Spleen (tissue), 11 donors: Measurements from ENCODE around the gene FHL2. TPM values are rescaled to one million over a fixed set of nuclear protein-coding genes. Genes with fewer than 3 reads are reported as not detected.

Experiments used
- DNase-seq: peaks from one replicate; pipeline ENCODE4 v3.0.0-alpha.2; 2020
- H3K27ac ChIP-seq, 8 donors: fragments of 200-600 bp; sonication (generic) in 7 of 8; 1 replicate in 4 of 8; 2 replicates in 4 of 8; pipeline versions ENCODE4 v1.5.0 to v1.8.0; 2016 to 2021; ENCODE audit warnings: inconsistent platforms in 4 of 8, mild to moderate bottlenecking in 4 of 8, moderate library complexity in 1 of 8
- H3K27me3 ChIP-seq, 7 donors: fragments of 200-600 bp; sonication (generic) in 6 of 7; replicated peaks in 1 of 7; 1 replicate in 4 of 7; 2 replicates in 3 of 7; pipeline versions ENCODE4 v1.5.0 to v1.8.0; 2016 to 2021; ENCODE audit warnings: inconsistent platforms in 3 of 7, mild to moderate bottlenecking in 1 of 7
- H3K36me3 ChIP-seq, 6 donors: fragments of 200-600 bp; sonication (generic) in 5 of 6; 1 replicate in 4 of 6; 2 replicates in 2 of 6; pipeline versions ENCODE4 v1.5.0 to v1.8.0; 2016 to 2021; ENCODE audit warnings: inconsistent platforms in 2 of 6
- H3K4me1 ChIP-seq, 6 donors: fragments of 200-600 bp; sonication (generic) in 5 of 6; 1 replicate in 3 of 6; 2 replicates in 3 of 6; pipeline versions ENCODE4 v1.5.0 to v1.8.0; 2016 to 2021; ENCODE audit warnings: inconsistent platforms in 3 of 6
- H3K4me3 ChIP-seq, 8 donors: fragments of 200-600 bp; sonication (generic) in 7 of 8; 1 replicate in 4 of 8; 2 replicates in 4 of 8; pipeline versions ENCODE4 v1.5.0 to v1.8.0; 2016 to 2021; ENCODE audit warnings: inconsistent platforms in 4 of 8, mild to moderate bottlenecking in 4 of 8, moderate library complexity in 2 of 8
- H3K9me3 ChIP-seq, 8 donors: fragments of 200-600 bp; sonication (generic) in 7 of 8; 1 replicate in 4 of 8; 2 replicates in 4 of 8; pipeline versions ENCODE4 v1.5.0 to v1.8.0; 2016 to 2021; ENCODE audit warnings: inconsistent platforms in 4 of 8
- POLR2A ChIP-seq, 3 donors: fragments of 450-650 bp; IDR thresholded peaks; one replicate each; pipeline ENCODE4 v1.5.1; 2017; ENCODE audit warnings: antibody characterized with exemption in 3 of 3, mild to moderate bottlenecking in 1 of 3
- POLR2AphosphoS5 ChIP-seq, 3 donors: sonication (generic); formaldehyde crosslinking; IDR thresholded peaks; one replicate each; pipeline ENCODE4 v1.5.1; 2017; ENCODE audit warnings: antibody characterized with exemption in 3 of 3
- WGBS, 5 donors: extraction: QIAGEN DNeasy Blood & Tissue Kit in 3 of 5; methylation state at CpG; one replicate each; pipeline versions ENCODE4 v1.1.5 to v1.1.7; 2013 to 2018; 5-methylcytosine and 5-hydroxymethylcytosine counted together
- intact Hi-C: fragments of 100-400 bp; cut with DNase I; formaldehyde crosslinking; loops from one replicate; pipeline ENCODE4 v1.15.0; 2023; ENCODE audit warnings: low total_unique reads
- polyA plus RNA-seq, 3 donors: library from polyadenylated mRNA; stranded (reverse); fragments of 200-250 nt; gene quantifications; one replicate each; pipeline ENCODE4 v1.2.1, GENCODE V29; 2013
- total RNA-seq, 7 donors: library from RNA; depleted of rRNA in 3 of 7; stranded (reverse); fragments of >200 nt in 3 of 7; fragmentation: NEBNext Ultra II Directional in 4 of 7; extraction: Animal tissue kit (Norgen Biotek cat#: 25700) in 4 of 7; gene quantifications; one replicate each; pipeline versions ENCODE4 v1.1.0 to v1.2.1, GENCODE V29; 2016 to 2021
- TF ChIP-seq, protein P1 (sequence below), 11 experiments: fragments of 200-600 bp in 7 of 11; fragments of 450-650 bp in 4 of 11; sonication (generic) in 4 of 11; IDR thresholded peaks in 8 of 11; conservative IDR thresholded peaks in 3 of 11; 1 replicate in 7 of 11; 2 replicates in 4 of 11; pipeline versions ENCODE4 v1.4.0 to v1.8.0; 2016 to 2021; ENCODE audit warnings: antibody characterized with exemption in 11 of 11, inconsistent platforms in 4 of 11, mild to moderate bottlenecking in 1 of 11
- donor health status: healthy with polysubstance abuse.
- donor health status: DM: no; HTN: no; CAD: no; lungs with moderate emphysema.
- donor health status: DM: no; HTN: no; CAD: no.
- donor health status: Bipolar disorder and iron deficiency.
- donor health status: healthy.
- donor health status: DM: no; HTN: no; CAD: no.
- donor health status: DM: yes; HTN: yes; CAD: no.

FHL2 gene
- total and polyA plus RNA-seq, 10 donors, result 6.8 to 27.4 (median 18.9) TPM

DNA sequence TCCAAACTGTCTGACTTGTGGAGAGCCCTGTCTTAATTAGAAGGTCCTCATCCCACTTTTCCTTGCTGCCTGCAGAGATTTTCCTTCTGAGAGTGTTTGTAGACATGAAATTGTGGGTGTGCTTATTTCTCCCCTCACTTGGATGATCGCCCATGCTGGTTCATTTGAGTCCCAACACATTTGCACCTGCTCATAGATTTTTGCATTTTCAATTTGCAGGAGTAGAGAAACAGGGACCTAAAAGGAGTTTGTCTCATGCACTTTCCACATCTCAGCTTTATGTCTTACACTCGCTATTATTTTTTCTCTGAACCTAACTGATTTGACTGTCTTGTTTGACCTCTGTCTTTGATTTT, 33.2 kb upstream of the FHL2 start:
- no peaks in the 10 kb centered on the region for H3K36me3 ChIP-seq
- peaks cover 0 to 7% (median 2%) of the 10 kb centered on the region in 6 donors for H3K4me1 ChIP-seq
- WGBS, 5 donors, result 68 to 83% (median 78%) methylated on average over 2 of the region's 2 CpGs
- TF ChIP-seq POLR2A (IDR thresholded peaks at IDR 0.05), result no peak
- TF ChIP-seq, protein P1, sequence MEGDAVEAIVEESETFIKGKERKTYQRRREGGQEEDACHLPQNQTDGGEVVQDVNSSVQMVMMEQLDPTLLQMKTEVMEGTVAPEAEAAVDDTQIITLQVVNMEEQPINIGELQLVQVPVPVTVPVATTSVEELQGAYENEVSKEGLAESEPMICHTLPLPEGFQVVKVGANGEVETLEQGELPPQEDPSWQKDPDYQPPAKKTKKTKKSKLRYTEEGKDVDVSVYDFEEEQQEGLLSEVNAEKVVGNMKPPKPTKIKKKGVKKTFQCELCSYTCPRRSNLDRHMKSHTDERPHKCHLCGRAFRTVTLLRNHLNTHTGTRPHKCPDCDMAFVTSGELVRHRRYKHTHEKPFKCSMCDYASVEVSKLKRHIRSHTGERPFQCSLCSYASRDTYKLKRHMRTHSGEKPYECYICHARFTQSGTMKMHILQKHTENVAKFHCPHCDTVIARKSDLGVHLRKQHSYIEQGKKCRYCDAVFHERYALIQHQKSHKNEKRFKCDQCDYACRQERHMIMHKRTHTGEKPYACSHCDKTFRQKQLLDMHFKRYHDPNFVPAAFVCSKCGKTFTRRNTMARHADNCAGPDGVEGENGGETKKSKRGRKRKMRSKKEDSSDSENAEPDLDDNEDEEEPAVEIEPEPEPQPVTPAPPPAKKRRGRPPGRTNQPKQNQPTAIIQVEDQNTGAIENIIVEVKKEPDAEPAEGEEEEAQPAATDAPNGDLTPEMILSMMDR (IDR thresholded peaks at IDR 0.05 in 8 of 11, conservative IDR thresholded peaks at IDR 0.05 in 3 of 11), result no peak
- TF ChIP-seq POLR2AphosphoS5 (IDR thresholded peaks at IDR 0.05), result no peak
- intact Hi-C loops, result no loop called here
- H3K4me3 ChIP-seq, result no peak overlapping the region
- no peak for DNase-seq
- H3K9me3 ChIP-seq, result no peaks in the 10 kb centered on the region
- no peaks in the 10 kb centered on the region for H3K27me3 ChIP-seq
- H3K27ac ChIP-seq, result peak overlapping the region in 2 of 8 donors; percentile 4 to 22

DNA sequence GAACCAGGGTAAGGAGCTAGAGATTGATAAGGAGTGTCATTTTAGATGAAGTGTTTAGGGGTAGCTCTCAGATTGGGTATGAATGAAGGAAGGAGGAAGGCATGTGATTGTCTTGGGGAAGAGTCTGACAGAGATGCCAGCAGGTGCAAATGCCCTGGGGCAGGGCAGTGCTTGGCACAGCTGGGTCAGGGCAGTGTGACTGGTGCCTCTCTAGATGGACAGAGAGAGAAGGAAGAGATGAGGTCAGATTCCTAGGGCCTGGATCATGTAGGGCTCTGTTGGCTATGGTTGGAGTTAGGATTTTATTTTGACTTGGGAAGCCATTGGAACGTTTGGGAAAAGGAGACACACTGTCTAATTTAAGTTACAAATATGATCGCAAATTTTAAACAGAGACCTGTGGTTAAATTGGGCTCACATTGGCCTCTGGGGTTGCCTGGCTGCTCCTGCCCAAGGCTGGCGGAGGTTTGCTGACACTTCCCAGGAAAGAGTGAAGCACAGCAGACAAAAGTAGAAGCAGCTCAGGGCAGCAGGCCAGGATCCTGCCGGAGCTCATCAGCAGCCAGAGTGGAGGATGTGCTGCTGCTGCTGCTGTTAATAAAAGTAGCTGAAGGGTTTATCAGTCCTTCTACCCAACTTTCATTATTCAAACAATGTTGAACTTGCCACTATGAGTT, 32.7 kb upstream of the FHL2 start:
- DNase-seq, result no peak
- H3K9me3 ChIP-seq, result no peaks in the 10 kb centered on the region
- H3K4me1 ChIP-seq, result peaks cover 0 to 11% (median 4%) of the 10 kb centered on the region in 6 donors
- no peaks in the 10 kb centered on the region for H3K36me3 ChIP-seq
- TF ChIP-seq, protein P1 (IDR thresholded peaks at IDR 0.05 in 8 of 11, conservative IDR thresholded peaks at IDR 0.05 in 3 of 11), result no peak
- TF ChIP-seq POLR2AphosphoS5 (IDR thresholded peaks at IDR 0.05), result peak in 1 of 3 donors; percentile 22
- H3K4me3 ChIP-seq, result no peak overlapping the region
- peak overlapping the region in 3 of 8 donors; percentile 4 to 28 (median 22) for H3K27ac ChIP-seq
- H3K27me3 ChIP-seq, result no peaks in the 10 kb centered on the region
- WGBS, 5 donors, result 50 to 63% (median 56%) methylated on average over 4 of the region's 4 CpGs
- intact Hi-C loops, result no loop called here

DNA sequence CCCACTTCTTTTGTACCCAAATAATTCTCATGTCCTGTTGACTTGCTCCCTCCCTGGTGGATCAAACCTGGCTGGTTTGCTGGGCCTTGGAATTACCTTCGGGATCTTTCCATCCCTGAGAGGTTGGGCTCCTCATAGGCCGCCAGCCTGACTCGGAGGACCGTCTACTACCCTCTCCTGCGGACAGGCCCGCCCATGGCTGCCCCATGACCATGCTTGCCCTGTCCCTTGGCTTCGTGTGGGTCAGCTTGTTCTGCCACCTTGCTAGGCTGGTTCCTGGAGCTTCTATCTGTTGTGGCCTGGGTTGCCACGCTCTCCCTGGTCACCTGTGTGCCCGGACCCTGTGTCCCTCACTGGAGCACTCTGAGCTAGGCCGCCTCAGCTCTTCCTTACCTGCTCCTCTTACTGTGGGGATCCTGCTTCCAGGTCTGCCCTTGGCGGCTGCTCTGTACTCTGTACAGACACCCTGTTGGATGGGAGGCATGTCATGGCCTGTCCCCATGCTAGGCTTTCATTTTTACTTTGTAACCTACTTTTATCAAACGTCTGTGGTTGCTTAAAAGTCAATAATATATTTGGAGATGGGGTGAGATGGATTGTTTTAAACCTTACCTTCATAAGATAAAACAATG, 29.7 kb upstream of the FHL2 start:
- H3K36me3 ChIP-seq, result no peaks in the 10 kb centered on the region
- no peak for DNase-seq
- H3K4me1 ChIP-seq, result peaks cover 0 to 18% (median 9%) of the 10 kb centered on the region in 6 donors
- no peak overlapping the region for H3K27ac ChIP-seq
- H3K9me3 ChIP-seq, result no peaks in the 10 kb centered on the region
- no peak overlapping the region for H3K4me3 ChIP-seq
- TF ChIP-seq POLR2AphosphoS5 (IDR thresholded peaks at IDR 0.05) (no peak), POLR2A (IDR thresholded peaks at IDR 0.05) (no peak)
- TF ChIP-seq, protein P1 (IDR thresholded peaks at IDR 0.05 in 8 of 11, conservative IDR thresholded peaks at IDR 0.05 in 3 of 11), result no peak
- intact Hi-C loops, result no loop called here
- H3K27me3 ChIP-seq, result no peaks in the 10 kb centered on the region
- WGBS, 5 donors, result 78 to 94% (median 88%) methylated on average over 12 of the region's 12 CpGs

DNA sequence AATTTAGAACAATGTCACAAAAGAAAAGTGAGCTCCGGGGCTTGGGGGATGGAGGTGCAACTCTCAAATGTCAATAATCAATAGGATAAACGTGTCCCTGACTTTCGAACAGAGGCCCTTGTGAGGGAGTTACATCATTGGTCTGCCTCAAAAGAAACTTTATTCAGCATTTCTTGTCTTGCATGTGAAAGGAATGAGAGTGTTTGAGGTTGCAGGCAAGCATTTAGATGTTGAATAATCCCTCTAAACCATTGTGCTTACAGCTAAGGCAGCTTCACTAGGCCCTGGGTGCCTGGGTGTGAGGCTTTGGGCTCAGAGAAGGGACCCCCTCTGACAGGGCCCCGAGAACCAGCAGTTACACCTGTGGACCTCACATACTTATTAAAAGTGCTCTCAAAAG, 28.6 kb upstream of the FHL2 start:
- peaks cover 0 to 3% (median 0%) of the 10 kb centered on the region in 7 donors for H3K27me3 ChIP-seq
- 80 to 85% (median 83%) methylated on average over 4 of the region's 4 CpGs for WGBS, 5 donors
- no peak overlapping the region for H3K4me3 ChIP-seq
- TF ChIP-seq POLR2AphosphoS5 (IDR thresholded peaks at IDR 0.05) (no peak), POLR2A (IDR thresholded peaks at IDR 0.05) (no peak)
- TF ChIP-seq, protein P1 (IDR thresholded peaks at IDR 0.05 in 8 of 11, conservative IDR thresholded peaks at IDR 0.05 in 3 of 11), result no peak
- H3K4me1 ChIP-seq, result peaks cover 0 to 18% (median 9%) of the 10 kb centered on the region in 6 donors
- no peak overlapping the region for H3K27ac ChIP-seq
- H3K9me3 ChIP-seq, result no peaks in the 10 kb centered on the region
- intact Hi-C loops, result no loop called here
- H3K36me3 ChIP-seq, result no peaks in the 10 kb centered on the region
- no peak for DNase-seq
